HG03558 (cell line): Measurements from ENCODE around the gene DDX3Y.

ENCODE experiments used
- ATAC-seq: cut with Tn5 transposase; IDR thresholded peaks from one replicate; pipeline ENCODE4 v1.9.1; 2021; ENCODE audit warnings: moderate number of reproducible peaks; ENCODE audit not compliant: unreplicated experiment; ENCODE audit errors: extremely low read depth

Gene DDX3Y

GRCh38 chrY:12904618-12905516 lies at the start of gene DDX3Y:
TSS of gene DDX3Y (plus strand) at chrY:12904868. CDS start at chrY:12904937, 69 bp downstream.
- ATAC-seq, result no peak

DNA sequence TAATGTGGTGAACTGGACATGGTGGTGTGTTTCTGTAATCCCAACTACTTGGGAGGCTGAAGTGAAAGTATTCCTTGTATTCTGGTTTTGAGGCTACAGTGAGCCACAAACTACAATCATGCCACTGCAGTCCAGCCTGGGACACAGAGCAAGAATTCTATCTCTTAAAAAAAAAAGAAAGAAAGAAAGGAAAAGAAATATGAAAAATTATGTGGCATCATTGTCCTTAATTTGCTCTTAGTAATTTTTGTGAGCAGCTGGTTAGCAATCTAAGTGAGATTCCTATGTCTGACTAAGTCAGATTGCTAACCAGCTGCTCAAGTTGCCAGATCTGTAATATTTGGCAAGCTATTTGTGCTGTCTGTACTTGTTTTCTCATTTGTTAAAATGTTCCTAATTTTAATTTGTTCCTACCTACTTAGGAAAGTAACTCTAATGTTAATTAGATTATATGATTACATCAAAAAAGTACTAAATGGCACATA lies 48.8 kb upstream of the DDX3Y start:
- ATAC-seq, result no peak

GRCh38 chrY:12867960-12868359 lies 36.7 kb upstream of the DDX3Y start:
- no peak for ATAC-seq

DNA sequence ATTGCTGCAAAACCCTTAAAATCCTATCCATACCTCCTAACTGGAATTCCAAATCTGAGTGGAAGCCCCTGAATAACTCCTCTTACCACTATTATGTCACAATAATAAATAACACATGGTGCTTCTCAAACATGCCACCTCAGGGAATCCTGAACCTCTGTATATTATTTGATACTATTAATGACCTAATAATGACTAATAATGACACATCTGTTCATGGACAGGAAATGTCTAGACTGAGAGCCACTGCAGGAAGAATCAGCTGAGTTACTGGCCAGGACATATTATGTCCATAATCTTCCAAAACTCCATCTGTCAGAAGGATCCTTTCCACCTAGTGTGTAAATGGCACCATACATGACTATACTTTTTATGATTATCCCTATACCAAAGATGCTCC lies 7.7 kb upstream of the DDX3Y start:
- no peak for ATAC-seq

DNA sequence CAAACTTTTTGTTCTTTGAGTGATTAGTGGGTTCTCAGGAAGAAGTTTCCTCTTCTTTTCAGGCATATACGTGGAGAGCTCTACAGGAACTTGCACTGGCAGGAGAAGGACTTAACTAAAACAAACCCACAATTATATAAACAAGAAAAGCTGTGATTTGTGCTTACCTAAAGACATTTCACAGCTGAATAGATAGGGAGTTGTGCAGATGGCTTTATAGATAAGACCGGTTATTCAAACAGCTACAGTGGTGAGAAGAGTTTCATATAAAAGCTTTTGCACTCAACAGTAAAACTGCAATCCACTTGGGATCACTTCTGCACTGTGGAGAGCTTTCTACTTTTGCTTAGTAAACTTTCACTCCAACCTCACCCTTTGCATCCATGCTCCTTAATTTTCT lies 6.1 kb upstream of the DDX3Y start:
- ATAC-seq, result no peak

- ATAC-seq, result no peak
Observed at GRCh38 chrY:12905517-12905872, 827 bp downstream of the DDX3Y start.

DNA sequence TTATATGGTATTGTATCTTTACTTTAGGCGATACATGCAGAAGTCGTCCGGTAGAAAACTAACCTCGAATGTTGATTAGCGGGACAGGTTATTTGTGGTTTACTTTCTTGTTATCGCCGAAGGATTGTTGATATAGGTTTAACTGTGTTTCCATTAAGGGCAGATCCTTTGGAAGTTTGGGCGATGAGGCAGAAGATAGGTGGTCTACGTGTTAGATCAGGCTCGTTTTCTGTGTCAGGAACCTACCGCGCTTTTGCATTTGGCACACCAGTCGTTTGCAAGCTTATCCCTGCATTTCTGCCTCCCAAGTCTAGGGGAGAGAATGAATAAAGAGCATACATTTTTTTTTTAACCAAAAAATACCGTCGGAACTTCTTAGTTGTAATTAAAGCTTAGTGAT lies 1.2 kb downstream of the DDX3Y start:
- ATAC-seq, result no peak

- no peak for ATAC-seq
Observed at GRCh38 chrY:12913541-12913940, 8.9 kb downstream of the DDX3Y start.

- ATAC-seq, result no peak
Observed at GRCh38 chrY:12928043-12928442, 23.4 kb downstream of the DDX3Y start.

DNA sequence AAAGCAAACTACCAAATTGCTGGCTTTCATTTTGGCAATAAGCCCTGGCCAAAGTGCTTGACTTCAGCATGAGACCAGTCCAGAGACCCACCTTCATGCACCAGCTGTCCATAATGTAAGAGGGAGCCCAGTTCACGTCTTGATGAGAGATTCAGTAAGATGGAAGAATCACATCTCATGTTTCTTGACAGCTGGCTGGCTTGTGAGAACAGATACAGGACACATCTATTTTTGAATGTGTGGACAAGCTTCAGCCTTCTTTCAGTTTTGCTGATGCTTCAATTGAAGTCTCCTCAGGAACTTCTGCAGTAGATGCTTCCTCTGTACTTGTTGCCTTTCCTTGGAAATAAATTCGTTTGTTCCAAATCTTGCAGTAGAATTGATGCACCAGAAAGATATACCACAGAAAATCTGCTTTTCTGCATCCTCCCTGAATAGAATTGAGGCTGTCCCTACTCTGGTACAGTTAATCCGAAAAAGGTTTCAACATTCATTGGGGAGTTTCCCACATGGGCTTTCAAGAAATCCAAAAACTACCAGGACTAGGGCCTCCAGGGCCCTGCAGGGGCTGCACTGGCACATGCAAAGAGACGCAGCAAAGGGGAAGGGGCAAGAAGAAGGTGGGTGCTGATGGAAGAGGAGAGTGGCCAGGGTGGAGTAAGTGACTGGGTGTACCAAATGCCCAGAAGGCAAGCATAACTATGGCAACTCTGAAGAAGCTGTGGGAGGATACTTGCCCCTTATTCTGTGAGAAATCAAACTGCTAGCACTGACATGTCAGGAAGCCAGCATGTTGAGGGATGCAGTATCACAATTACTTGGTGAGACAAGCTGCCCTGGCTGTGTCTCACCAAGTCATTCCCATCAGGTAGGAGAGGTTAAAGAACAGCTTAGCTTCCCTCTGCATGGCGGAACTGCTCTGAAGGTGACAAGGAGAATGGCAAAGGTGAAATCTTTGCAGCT lies 37.3 kb downstream of the DDX3Y start:
- ATAC-seq, result no peak
